CD4-positive, alpha-beta T cell treated with Interleukin-10 for 1 hour (primary cell): ENCODE data around the gene TMEM131.

Experiments
- DNase-seq: peaks from one replicate; pipeline ENCODE4 v3.0.0-alpha.2; 2020

TMEM131 gene

DNA sequence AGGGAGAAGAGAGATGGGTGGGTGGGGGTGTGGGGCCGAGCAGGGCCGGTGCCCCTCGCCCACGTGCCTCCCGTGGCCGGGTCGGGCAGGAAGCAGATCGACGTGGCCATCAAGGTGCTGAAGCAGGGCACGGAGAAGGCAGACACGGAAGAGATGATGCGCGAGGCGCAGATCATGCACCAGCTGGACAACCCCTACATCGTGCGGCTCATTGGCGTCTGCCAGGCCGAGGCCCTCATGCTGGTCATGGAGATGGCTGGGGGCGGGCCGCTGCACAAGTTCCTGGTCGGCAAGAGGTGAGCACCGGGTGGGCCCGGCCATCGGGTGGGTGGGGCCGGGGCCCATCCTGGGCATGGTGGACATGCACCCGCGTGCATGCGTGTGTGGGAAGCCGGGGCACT, 260.6 kb downstream of the TMEM131 start:
- no peak for DNase-seq

DNA sequence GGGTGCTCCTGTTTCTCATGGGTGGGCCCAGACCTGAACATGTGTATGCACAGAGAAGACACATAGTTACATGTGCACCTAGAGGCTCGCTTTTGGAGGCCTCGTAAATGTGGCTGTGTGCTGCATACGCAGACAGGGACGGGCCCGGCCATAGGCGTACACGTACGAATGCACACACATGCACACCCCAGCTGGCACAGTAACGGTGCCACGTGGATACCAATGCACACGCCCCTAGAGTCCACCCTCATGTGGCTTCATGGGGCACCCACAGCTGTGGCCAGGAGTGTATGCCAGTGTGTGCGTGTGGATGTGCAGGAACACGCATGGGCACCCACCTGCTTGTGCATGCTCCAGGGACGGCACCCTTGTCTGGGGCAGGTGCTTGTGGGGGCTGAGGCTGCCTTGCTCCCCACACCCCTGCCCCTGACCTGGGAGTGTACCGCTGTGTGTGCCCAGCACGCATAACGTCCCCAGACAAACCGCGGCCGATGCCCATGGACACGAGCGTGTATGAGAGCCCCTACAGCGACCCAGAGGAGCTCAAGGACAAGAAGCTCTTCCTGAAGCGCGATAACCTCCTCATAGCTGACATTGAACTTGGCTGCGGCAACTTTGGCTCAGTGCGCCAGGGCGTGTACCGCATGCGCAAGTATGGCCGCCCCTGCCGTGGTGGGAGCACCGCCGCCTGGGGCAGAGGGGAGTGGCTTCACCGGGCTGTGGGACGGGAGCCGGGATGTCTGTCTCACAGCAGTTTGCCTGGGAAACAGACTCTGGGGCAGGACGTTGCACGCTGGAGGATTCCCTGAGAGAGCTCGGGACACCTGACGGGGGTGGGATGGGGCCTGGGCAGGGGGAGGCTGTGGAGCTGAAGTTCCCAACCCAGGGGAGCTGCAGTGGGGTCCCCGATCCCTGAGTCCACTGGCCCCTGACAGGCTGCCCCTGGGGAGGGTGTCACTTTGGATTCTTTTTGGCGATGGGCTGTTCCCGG, 261.4 kb downstream of the TMEM131 start:
- DNase-seq = no peak

DNA sequence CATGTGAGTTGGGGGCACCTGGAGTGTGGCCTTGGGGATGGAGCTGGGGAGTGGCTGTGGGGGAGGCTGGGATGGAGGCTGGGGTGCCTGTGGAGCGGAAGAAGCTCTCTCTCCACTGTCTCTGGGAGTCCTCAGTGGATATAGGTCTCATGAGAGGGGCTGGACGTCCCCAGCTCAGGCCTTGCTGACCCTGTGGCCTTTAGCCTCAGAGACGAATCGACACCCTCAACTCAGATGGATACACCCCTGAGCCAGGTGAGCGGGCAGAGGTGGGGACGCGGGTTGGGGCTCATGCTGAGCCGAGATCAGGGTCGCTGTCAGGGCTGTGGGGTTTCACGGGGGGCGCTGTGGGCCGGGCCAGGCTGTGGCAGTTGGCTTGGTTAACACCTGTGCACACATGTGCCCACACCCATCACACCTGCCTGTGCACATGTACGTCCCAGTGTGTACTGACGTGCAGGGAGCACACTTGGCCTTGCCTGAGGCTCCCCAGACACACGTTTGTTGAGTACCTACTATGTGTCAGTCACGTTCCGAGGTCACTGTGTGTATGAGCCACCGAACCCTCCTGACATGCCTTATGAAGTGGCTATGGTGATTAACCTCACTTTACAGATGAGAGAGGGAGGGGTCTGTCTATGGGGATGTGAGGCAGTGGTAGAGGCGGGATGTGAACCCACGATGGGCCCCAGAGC, 262.3 kb downstream of the TMEM131 start:
- DNase-seq = no peak

DNA sequence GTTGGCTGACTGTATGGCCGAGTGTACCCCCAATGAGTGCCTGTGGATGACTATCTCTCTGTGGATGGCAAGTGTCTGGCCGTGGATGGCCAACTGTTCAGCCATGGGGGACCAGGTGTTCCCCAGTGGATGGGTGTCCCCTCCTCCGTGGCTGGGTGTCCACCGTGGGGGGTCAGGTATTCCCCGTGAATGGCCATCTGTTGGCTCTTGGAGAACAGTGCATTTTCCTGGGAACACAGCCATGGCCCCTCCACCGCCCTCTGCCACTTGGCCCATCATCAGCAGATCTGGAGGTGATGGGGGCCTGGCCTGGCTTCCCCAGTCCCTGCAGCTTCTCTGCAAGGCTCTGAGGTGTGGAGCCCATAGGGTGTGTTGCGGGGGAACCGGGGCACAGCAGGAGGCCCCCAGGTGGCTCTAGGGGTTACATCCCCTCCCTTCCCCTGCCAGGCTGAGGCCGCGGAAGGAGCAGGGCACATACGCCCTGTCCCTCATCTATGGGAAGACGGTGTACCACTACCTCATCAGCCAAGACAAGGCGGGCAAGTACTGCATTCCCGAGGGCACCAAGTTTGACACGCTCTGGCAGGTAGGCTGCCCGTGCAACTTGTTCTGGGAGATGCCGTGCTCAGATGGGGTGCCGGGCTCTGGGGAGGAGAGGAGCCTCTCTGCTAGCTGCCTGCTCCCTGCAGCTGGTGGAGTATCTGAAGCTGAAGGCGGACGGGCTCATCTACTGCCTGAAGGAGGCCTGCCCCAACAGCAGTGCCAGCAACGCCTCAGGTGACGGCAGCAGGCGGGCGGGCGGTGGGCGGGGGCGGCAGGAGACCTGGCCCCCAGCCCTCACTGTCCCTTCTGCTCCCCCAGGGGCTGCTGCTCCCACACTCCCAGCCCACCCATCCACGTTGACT, 263.1 kb downstream of the TMEM131 start:
- no peak for DNase-seq

DNA sequence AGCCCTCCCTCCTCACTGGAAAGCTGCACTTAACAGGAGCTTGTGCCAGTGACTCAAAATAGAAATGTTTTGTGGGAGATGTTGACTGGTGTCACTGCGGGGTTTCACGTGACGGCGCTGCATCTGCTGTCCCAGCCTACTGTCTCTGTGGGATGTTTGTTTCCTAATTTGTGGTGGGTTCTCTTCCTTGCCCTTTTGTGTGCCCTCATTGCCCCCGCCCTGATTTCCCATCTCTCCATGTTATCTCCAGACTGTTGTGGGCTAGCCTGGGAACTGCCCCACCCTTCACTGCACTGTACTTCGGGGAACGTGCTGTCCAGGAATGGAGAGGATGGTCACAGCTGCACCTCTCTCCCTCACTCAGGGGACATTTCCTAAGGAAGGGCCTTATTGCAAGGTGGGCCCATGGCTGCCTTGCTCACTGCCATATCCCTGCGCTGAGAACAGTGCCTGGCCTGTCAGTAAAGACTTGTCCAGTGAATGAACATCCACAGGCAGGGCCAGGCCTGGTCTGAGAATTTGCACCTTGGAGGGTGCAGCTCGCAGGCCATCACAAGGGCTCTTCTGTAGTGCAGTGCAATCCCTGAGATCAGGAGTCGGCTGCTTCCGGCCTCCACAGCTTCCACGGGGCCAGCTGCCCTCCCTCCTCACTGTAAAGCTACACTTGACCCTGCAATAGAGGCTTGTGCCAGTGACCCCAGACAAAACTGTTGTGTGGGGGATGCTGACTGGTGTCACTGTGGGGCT, 264.3 kb downstream of the TMEM131 start:
- DNase-seq = no peak

DNA sequence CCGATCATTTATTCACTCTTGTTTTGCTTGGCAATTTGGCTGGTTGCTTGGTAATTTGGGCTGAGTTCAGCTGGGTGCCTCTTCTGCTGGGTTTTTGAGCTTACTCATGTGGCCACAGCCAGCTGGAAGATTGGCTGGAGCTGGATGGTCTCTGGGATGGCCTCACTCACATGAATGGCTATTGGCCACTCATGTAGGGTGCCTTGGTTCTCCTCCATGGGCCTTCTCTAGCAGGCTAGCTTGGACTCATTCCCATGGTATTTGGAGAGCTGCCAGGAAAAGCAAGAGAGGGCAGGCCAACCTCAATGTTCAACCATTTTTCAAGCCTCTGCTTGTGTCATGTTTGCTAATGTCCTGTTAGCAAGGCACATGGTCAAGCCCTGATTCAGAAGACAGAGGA, 265.5 kb downstream of the TMEM131 start:
- no peak for DNase-seq

DNA sequence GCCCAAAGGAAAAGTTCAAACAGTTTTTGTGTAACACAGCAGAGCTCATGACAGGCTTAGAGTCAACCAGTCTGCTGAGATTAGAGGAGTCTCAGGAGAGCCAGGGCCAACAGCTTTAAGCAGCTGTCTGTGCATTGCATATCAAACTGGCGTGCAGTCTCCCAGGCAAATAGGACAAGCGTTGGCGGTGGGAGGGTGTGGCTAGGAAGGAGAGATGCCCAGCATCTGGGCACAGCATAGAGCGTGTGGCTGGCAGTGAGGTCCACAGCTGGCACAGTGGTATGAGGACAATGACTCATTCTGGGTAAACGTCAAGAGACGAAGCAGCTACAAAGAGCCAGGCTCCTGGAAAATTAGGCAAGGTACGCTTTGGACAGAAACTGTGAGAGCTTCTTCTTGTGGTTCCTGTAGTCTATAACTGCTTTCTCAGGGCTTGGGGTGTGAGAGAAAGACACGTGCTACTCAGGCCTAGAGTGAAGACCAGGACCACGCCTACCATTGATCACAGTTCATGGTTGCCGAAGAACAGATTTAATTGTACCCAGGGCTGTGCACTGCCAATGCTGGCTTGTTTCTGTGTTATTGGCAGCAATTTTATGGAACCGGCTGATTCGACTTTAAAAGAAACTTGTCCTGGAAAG, 267.5 kb downstream of the TMEM131 start:
- no peak for DNase-seq

DNA sequence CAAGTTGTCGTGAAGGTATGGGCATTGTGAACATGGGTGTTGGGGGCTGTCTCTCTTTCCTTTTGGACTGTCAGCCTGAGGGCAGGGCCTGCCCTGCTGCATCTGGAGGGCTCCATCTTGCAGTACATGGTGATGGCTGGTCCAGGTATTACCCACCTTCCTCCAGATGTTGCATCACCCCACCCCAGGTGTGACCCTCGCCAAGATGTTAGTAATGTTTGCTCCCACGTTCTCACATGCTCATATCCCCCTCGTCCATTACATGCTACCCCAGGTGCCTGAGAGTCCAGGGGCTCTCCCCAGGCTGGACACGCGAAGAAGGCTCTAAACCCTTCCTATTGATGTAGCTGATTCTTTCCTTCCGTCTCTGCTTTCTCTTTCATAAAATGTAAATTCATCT, 268.5 kb downstream of the TMEM131 start:
- no peak for DNase-seq

DNA sequence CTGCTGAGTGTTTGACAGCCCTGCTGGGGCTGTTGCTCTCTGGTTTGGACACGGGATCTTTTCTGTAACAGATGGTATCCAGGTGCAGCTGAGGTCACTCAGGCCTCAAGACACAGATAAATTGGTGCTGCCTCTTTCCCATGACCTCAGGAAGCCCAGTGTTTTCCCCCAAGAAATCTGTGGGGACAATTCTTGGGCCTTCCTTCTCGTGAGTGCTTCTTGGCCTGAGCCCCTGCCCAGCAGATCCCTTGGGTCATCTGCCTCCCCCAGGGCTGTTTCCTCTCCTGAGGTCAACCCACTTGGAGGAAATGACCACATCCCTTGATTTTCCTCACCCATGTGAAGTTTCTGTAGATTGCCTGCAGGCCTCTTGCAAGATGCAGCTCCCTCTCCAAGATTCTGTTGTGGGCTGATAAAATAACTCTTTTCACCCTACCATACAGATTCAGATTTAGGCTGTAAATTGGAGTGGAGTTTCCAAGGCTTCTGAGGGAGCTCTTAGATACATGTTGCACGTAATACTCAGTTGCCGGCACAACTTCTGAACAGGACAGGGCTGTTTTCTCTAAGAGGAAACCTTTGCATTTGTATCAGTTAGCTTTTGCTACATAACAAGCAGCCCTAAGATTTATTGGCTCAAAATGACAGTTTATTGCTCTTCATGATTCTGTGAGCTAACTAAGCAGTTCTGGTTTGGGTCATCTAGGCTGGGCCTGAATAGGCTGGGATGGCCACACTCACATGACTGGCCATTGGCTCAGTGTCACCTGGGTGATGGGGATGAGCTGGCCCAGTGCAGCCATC, 269.3 kb downstream of the TMEM131 start:
- no peak for DNase-seq

DNA sequence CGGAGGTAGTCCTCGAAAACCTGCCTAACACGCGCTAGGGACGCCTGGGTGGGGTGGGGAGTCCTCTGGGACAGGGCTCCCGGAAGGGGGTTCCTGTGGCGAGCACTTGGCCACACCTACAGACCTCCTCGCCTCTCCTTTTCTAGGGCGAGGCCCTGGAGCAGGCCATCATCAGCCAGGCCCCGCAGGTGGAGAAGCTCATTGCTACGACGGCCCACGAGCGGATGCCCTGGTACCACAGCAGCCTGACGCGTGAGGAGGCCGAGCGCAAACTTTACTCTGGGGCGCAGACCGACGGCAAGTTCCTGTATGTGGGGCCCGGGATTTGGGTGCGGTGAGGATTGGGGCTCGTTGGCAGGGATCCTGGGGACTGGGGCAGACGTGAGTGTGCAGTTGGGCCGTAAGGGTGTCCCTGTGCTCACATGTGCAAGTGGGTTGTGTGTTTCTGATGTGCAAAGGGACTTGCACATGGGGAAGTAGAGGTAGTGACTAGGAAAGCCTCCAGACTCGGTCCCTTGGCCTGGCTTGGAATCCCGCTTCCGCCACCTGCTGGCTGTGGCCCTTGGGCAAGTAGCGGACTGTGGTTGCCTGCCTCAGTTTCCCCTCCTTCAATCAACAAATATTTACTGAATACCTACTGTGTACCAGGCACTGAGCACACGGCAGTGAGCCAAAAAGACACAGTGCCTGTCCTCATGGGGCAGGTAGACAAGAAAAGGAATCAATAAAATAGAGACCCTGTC, 270.6 kb downstream of the TMEM131 start:
- DNase-seq = no peak

DNA sequence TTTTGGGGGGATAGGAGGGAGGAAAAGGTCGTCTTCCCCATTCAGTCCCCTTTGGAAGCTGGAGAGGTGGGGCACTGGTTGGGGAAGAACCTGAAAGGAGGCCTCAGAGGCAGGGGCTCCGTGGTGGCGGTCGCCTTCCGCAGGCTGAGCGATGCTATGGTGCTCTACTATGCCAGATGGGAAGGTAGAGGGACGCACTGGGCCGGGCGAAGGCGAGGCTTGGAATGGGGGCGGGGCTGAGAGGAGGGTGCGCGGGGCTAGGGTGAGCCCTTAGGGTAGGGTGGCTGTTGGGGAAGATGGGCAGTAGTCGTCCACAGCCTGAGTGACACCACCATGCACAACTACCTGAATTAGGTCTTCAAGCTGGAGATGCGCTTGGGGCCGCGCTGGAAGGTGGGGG, 271.2 kb downstream of the TMEM131 start:
- DNase-seq = no peak

DNA sequence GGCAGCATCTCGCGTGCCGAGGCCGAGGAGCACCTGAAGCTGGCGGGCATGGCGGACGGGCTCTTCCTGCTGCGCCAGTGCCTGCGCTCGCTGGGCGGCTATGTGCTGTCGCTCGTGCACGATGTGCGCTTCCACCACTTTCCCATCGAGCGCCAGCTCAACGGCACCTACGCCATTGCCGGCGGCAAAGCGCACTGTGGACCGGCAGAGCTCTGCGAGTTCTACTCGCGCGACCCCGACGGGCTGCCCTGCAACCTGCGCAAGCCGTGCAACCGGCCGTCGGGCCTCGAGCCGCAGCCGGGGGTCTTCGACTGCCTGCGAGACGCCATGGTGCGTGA, 271.7 kb downstream of the TMEM131 start:
- no peak for DNase-seq

DNA sequence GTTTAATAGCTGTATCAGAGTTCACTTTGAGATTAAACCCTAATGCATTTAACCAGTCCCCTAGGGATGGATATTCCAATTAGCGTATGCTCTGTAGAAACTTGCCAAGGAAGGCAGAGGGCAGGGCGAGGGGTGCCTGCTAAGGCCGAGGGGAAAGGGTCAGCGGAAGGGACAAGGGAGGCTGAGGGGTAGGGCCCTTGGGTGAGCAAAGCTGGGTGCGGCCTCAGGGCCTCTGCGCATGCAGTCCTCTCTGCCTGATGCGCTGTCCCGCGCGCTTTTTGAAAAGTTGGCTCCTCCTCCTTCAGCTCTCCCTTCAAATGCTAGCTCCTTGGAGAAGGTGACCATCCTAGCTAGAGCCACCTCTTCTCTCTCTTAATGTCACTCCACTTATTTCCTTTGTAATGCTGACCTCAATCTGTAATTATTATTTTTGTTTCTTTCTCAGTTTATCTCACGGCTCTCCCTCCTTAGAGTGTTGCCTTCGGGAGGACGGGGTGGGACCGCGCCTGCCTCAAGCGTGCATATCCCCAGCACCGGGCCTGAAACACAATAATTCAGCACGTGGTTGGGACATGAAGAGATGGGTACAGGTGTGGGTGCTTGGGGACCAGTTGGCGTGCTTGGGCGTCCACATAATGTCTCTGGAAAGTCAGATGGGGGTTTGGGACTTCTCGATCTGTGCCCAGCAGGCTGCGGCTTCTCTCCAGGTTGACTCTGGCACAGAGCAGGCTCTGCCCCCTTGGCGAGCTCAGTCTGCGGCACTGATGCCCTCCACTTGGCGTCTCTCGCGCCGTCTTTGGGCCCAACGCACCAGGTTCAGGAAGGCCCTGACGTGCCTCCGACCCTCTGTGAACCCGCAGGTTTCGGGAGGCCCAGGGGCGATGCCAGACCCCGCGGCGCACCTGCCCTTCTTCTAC, 272.3 kb downstream of the TMEM131 start:
- DNase-seq = no peak

DNA sequence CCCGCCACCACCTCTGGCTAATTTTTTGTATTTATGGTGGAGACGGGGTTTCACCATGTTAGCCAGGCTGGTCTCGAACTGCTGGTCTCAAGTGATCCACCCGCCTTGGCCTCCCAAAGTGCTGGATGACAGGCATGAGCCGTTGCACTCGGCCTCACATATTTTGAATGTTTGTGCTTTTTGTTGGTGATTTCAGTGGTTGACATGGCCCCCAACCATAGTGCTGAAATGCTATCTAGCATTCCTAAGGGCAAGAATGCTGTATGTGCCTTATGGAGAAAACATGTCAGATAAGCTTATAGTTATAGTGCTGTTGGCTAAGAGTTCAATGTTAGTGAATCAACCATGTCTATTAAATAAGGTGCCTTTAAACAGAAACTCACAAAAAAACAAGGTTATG, 273.5 kb downstream of the TMEM131 start:
- DNase-seq = no peak

DNA sequence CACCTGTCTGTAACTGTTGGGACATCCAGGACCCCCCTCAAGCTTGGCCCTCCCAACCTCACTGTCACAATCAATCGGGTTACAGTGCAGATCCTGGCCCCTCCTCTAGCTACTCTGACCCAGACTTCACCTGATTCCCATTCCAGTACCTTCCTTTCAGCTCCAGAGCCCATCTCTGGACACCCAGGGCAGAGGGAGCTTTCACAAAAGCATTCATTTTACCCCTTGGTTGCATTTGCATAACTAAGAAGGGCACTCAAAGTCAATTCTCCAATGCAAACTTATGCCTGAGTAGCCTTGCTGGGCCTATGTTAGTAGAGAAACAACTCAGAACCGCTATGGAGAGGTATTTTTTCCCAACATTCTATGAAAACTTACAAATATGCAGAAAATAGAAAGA, 275.0 kb downstream of the TMEM131 start:
- DNase-seq = no peak

DNA sequence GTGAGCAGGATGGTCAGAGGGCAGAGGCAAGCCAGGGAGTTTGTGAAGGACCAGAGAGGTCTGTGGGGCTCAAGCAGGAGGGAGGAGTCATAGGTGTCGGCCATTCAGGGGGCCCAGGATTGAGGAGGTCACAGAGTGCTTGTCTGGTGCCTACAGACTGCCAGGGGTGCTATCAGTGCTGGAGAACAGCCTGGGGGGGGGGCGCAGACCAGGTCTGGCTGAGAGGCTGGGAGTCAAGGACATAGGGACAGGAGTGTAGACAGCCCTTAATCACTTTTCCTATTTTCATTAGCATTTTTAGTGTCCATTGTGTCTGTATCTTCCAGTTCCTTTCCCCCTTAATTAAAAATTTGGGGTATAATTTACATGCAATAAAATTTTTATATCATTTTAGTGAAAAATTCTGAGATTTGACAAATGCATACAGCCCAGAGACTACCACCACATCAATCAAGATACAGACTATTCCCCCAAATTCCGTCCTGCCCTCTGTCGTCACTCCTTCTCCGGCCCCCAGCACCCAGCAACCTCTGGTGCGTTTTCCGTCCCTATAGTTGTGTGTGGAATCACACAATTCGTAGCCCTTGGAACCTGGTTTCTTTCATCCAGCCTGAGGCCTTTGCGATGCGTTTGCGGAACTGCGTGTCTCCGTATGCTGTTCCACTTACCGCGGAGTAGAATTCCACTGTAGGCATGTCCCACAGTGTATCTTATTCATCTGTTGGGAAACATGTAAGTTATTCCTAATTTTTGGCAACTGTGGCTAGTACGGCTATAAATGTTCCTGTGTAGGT, 276.2 kb downstream of the TMEM131 start:
- no peak for DNase-seq

DNA sequence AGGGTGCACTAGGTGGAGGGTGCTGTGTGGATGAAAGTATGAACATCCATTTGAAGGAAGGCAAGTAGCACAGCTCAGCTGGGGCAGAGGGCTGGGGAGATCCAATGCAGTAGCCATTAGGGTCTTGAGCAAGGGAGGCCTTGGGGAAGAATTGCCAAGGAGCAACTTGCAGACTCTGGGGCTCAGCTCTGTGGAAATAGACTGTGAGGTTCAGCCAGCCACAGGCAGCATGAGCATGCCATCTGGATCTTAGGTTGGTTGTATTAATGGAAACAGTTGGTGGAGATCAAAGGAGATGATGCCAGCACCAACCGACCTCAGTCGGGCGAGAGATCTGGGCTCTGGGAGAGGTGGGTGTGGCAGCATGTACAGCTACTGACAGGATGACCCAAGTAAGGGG, 276.8 kb downstream of the TMEM131 start:
- DNase-seq = no peak
